ENCODE measurements around the gene GRIN2A. TPM values are rescaled to one million over a fixed set of nuclear protein-coding genes. Genes with fewer than 3 reads are reported as not detected.

The GRIN2A gene
- total RNA-seq, 2 donors from 2014 or later = 0.27 to 2.5 TPM

DNA sequence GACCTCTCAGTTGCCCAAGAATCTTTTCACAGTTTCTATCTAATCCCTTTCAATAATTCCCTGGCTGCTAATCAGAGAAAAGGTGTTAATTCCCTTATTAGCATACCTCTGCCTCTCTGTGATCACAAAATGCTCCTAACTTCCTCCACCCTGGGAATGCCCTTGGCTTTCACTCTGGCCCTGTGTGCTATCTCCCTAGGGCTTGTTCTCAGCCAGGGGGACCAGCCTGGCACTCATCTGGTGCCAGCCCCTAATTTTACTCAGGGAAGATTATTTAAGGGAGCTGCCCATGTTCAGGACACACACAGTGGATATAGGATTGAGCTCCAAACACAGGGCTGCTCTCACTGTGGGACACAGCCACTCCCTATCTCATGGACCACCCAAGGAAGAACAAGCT lies 225.2 kb downstream of the GRIN2A start:
- ATAC-seq (ENCODE audit: insufficient number of reproducible peaks, low FRiP score, low read depth) (no peak), DNase-seq (ENCODE audit: low spot score) (no peak)
- peaks cover 6 to 16% of the 10 kb centered on the region in 2 donors for H3K4me1 ChIP-seq (ENCODE audit: control insufficient read depth in 1 of 2, low read depth in 2 of 2)
- no peaks in the 10 kb centered on the region for H3K9me3 ChIP-seq
- H3K27ac ChIP-seq = no peak overlapping the region
- H3K4me3 ChIP-seq = no peak overlapping the region
- H3K36me3 ChIP-seq = no peaks in the 10 kb centered on the region
- no peak for TF ChIP-seq CTCF (IDR thresholded peaks at IDR 0.05)
- H3K27me3 ChIP-seq (replicated peaks; ENCODE audit: insufficient read depth) = no peaks in the 10 kb centered on the region

DNA sequence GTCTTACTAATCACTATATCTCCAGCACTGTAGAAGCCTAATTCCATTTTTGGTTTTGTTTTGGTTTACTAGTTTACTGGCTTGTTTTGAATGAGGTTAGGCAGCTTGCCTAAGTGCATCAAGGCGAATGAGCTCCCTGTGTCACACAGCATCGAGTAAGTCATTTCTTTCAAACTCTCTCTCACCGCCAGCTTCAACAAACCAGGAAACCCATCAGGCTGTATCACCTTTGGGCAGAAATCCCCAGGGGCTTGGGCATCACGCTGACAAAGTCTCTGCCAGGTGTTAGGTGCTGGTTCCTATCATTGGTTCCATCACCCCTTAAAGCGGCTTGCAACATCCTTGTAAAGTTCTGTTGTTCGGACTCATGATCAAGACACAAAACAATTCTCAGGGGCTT lies 226.6 kb downstream of the GRIN2A start:
- Histone ChIP-seq H3K4me1 (ENCODE audit: control insufficient read depth in 1 of 2, low read depth in 2 of 2) (peaks cover 6 to 16% of the 10 kb centered on the region in 2 donors), H3K27ac (no peak overlapping the region), H3K4me3 (no peak overlapping the region), H3K27me3 (replicated peaks; ENCODE audit: insufficient read depth) (no peaks in the 10 kb centered on the region), H3K9me3 (no peaks in the 10 kb centered on the region), H3K36me3 (no peaks in the 10 kb centered on the region)
- TF ChIP-seq CTCF (IDR thresholded peaks at IDR 0.05) = no peak
- ATAC-seq (ENCODE audit: insufficient number of reproducible peaks, low FRiP score, low read depth) (no peak), DNase-seq (ENCODE audit: low spot score) (no peak)

DNA sequence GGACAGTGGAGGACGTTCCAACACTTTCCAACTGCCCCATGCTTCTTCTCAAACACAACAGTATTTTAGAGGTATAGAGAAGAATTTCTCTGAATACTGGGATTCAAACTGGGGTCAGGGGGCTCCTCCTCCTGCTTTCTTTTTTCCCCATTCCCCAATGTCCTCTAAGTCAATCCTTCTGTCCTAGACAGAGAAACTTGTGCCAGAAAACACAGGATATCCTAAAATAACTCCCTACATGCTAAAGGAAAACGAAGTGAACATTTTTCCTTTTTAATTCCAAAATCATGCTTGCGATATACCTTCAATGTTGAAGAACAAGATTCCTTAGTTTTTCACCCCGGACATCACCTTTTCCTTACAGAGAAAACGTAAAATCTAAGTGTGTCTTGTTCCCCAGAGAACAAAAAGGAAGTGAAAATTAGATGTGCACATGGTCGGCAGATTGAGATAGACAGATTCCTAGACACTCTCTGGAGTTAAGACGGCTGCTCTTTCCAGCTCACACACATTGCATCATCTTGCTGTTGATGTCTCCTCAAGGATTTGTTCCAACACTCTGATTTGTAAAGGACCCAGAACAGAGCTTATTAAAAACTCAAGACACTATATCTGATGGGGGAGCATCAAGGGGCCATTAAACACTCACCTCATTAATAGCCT lies 228.2 kb downstream of the GRIN2A start:
- TF ChIP-seq CTCF (IDR thresholded peaks at IDR 0.05) = no peak
- no peaks in the 10 kb centered on the region for H3K36me3 ChIP-seq
- H3K4me1 ChIP-seq (ENCODE audit: control insufficient read depth in 1 of 2, low read depth in 2 of 2) = peaks cover 6 to 16% of the 10 kb centered on the region in 2 donors
- H3K4me3 ChIP-seq = peak overlapping the region; percentile 45
- no peaks in the 10 kb centered on the region for H3K9me3 ChIP-seq
- ATAC-seq (ENCODE audit: insufficient number of reproducible peaks, low FRiP score, low read depth) (no peak), DNase-seq (ENCODE audit: low spot score) (no peak)
- no peaks in the 10 kb centered on the region for H3K27me3 ChIP-seq (replicated peaks; ENCODE audit: insufficient read depth)
- H3K27ac ChIP-seq = no peak overlapping the region

DNA sequence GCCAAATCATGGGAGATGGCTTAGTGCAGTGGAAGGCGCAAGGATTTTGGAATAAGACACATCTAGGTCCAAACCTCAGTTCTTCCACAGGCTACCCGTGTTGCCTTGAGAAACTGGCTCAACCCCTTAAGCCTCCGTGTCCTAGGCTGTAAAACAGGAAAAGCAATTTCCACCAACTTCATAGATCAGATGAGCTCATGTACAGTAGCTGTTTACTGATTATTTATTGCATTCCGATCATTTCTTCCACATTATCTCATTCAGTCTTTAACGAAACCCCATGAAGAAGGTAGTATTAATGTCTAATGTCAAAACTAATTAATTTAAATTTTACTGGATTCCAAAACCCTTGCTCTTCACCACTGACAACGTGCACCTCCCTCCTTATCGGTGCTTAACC lies 231.6 kb downstream of the GRIN2A start:
- ATAC-seq (ENCODE audit: insufficient number of reproducible peaks, low FRiP score, low read depth) = no peak
- Histone ChIP-seq H3K9me3 (no peaks in the 10 kb centered on the region), H3K27me3 (replicated peaks; ENCODE audit: insufficient read depth) (no peaks in the 10 kb centered on the region), H3K36me3 (no peaks in the 10 kb centered on the region), H3K27ac (no peak overlapping the region), H3K4me1 (ENCODE audit: control insufficient read depth in 1 of 2, low read depth in 2 of 2) (peaks cover 6 to 22% of the 10 kb centered on the region in 2 donors), H3K4me3 (no peak overlapping the region)
- TF ChIP-seq CTCF (IDR thresholded peaks at IDR 0.05) = no peak
- DNase-seq (ENCODE audit: low spot score) = no peak

DNA sequence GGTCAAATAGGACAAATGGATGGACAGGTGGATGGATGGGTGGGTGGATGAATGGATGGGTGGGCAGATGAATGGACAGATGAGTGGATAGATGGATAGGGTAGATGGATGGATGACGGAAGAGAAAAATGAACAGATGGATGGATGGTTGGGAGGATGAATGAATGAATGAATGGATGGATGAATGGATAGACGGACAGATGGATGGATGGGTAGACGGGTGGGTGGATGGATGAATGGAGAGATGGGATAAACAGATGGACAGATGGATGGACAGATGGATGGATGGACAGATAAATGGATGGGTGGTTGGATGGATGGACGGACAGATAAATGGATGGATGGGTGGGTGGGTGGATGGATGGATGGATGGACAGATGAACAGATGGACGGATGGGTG lies 232.8 kb downstream of the GRIN2A start:
- Histone ChIP-seq H3K4me3 (no peak overlapping the region), H3K27ac (no peak overlapping the region), H3K36me3 (no peaks in the 10 kb centered on the region), H3K4me1 (ENCODE audit: control insufficient read depth in 1 of 2, low read depth in 2 of 2) (peaks cover 6 to 17% of the 10 kb centered on the region in 2 donors), H3K9me3 (no peaks in the 10 kb centered on the region), H3K27me3 (replicated peaks; ENCODE audit: insufficient read depth) (no peaks in the 10 kb centered on the region)
- no peak for DNase-seq (ENCODE audit: low spot score)
- TF ChIP-seq CTCF (IDR thresholded peaks at IDR 0.05) = no peak
- ATAC-seq (ENCODE audit: insufficient number of reproducible peaks, low FRiP score, low read depth) = no peak
